ENCODE measurements around the gene SLC15A1.

SLC15A1 gene

GRCh38 chr13:98721825-98722510 lies 30.5 kb downstream of the SLC15A1 start:
- Histone ChIP-seq H3K4me1 (ENCODE audit: control insufficient read depth in 1 of 2, insufficient read depth in 1 of 2, low read depth in 1 of 2, low read length in 1 of 2) (no peaks in the 10 kb centered on the region), H3K9me3 (no peaks in the 10 kb centered on the region), H3K36me3 (no peaks in the 10 kb centered on the region), H3K4me3 (ENCODE audit: low read depth in 1 of 2, low read length in 1 of 2) (no peak overlapping the region), H3K27me3 (no peaks in the 10 kb centered on the region), H3K27ac (no peak overlapping the region)
- TF ChIP-seq CTCF (IDR thresholded peaks at IDR 0.05): no peak

GRCh38 chr13:98719527-98720250 lies 32.8 kb downstream of the SLC15A1 start:
- Histone ChIP-seq H3K36me3 (no peaks in the 10 kb centered on the region), H3K9me3 (no peaks in the 10 kb centered on the region), H3K27ac (no peak overlapping the region), H3K4me1 (ENCODE audit: control insufficient read depth in 1 of 2, insufficient read depth in 1 of 2, low read depth in 1 of 2, low read length in 1 of 2) (no peaks in the 10 kb centered on the region), H3K27me3 (no peaks in the 10 kb centered on the region), H3K4me3 (ENCODE audit: low read depth in 1 of 2, low read length in 1 of 2) (no peak overlapping the region)
- TF ChIP-seq CTCF (IDR thresholded peaks at IDR 0.05): no peak

- no peaks in the 10 kb centered on the region for H3K4me1 ChIP-seq (ENCODE audit: control insufficient read depth in 1 of 2, insufficient read depth in 1 of 2, low read depth in 1 of 2, low read length in 1 of 2)
Observed at GRCh38 chr13:98717891-98718290, 34.6 kb downstream of the SLC15A1 start.

GRCh38 chr13:98717256-98717655 lies 35.2 kb downstream of the SLC15A1 start:
- Histone ChIP-seq H3K36me3 (no peaks in the 10 kb centered on the region), H3K9me3 (no peaks in the 10 kb centered on the region), H3K27ac (no peak overlapping the region), H3K4me1 (ENCODE audit: control insufficient read depth in 1 of 2, insufficient read depth in 1 of 2, low read depth in 1 of 2, low read length in 1 of 2) (no peaks in the 10 kb centered on the region), H3K4me3 (ENCODE audit: low read depth in 1 of 2, low read length in 1 of 2) (no peak overlapping the region), H3K27me3 (no peaks in the 10 kb centered on the region)
- no peak for TF ChIP-seq CTCF (IDR thresholded peaks at IDR 0.05)

More at GRCh38 chr13:98717891-98718290, 34.6 kb downstream of the SLC15A1 start:
- no peak for TF ChIP-seq CTCF (IDR thresholded peaks at IDR 0.05)
- Histone ChIP-seq H3K36me3 (no peaks in the 10 kb centered on the region), H3K27me3 (no peaks in the 10 kb centered on the region), H3K27ac (no peak overlapping the region), H3K4me3 (ENCODE audit: low read depth in 1 of 2, low read length in 1 of 2) (no peak overlapping the region), H3K9me3 (no peaks in the 10 kb centered on the region)

- Histone ChIP-seq H3K4me1 (ENCODE audit: control insufficient read depth in 1 of 2, insufficient read depth in 1 of 2, low read depth in 1 of 2, low read length in 1 of 2) (no peaks in the 10 kb centered on the region), H3K9me3 (no peaks in the 10 kb centered on the region), H3K27me3 (peaks cover 8% of the 10 kb centered on the region)
Observed at GRCh38 chr13:98710521-98710920, 42.0 kb downstream of the SLC15A1 start.

More at GRCh38 chr13:98710521-98710920, 42.0 kb downstream of the SLC15A1 start:
- TF ChIP-seq CTCF (IDR thresholded peaks at IDR 0.05): no peak
- H3K27ac ChIP-seq: no peak overlapping the region
- H3K36me3 ChIP-seq: no peaks in the 10 kb centered on the region
- H3K4me3 ChIP-seq (ENCODE audit: low read depth in 1 of 2, low read length in 1 of 2): no peak overlapping the region

Data from neutrophil (primary cell).